Measurements from ENCODE around the gene POLR1A.
"Not testable (repeated sequence)": the region's sequence is repeated elsewhere in the genome, so short reads cannot be mapped to it uniquely, and the experiment has no call there.

POLR1A gene

GRCh38 chr2:85995648-85996529 lies 109.8 kb downstream of the POLR1A start:
- DNase-seq = no peak

- no peak for DNase-seq
These were observed 110.6 kb downstream of the POLR1A start for GRCh38 chr2:85994897-85995647.

- DNase-seq = no peak
These were observed 111.3 kb downstream of the POLR1A start for GRCh38 chr2:85994421-85994777.

- DNase-seq = no peak
These were observed 113.1 kb downstream of the POLR1A start for GRCh38 chr2:85992611-85993010.

- DNase-seq = not testable (repeated sequence)
These were observed 113.6 kb downstream of the POLR1A start for GRCh38 chr2:85992053-85992452.

- no peak for DNase-seq
These were observed 115.6 kb downstream of the POLR1A start for GRCh38 chr2:85990084-85990483.

- no peak for DNase-seq
These were observed 116.3 kb downstream of the POLR1A start for GRCh38 chr2:85989288-85989865.

- no peak for DNase-seq
These were observed 116.8 kb downstream of the POLR1A start for GRCh38 chr2:85988914-85989270.

GRCh38 chr2:85988175-85988913 lies 117.3 kb downstream of the POLR1A start:
- no peak for DNase-seq

- no peak for DNase-seq
These were observed 118.2 kb downstream of the POLR1A start for GRCh38 chr2:85987266-85988174.

GRCh38 chr2:85986121-85986520 lies 119.6 kb downstream of the POLR1A start:
- no peak for DNase-seq

GRCh38 chr2:85984788-85985187 lies 120.9 kb downstream of the POLR1A start:
- no peak for DNase-seq

- no peak for DNase-seq
These were observed 121.9 kb downstream of the POLR1A start for GRCh38 chr2:85983766-85984165.

GRCh38 chr2:85981579-85982247 lies 124.0 kb downstream of the POLR1A start:
- no peak for DNase-seq

GRCh38 chr2:85978883-85979780 lies 126.6 kb downstream of the POLR1A start:
- DNase-seq = no peak

- DNase-seq = no peak
These were observed 129.4 kb downstream of the POLR1A start for GRCh38 chr2:85976106-85976920.

GRCh38 chr2:85975581-85975980 lies 130.1 kb downstream of the POLR1A start:
- DNase-seq = no peak

GRCh38 chr2:85974390-85974789 lies 131.3 kb downstream of the POLR1A start:
- no peak for DNase-seq

- DNase-seq = no peak
These were observed 133.3 kb downstream of the POLR1A start for GRCh38 chr2:85972355-85972754.
